Pancreas (tissue), 10 donors: ENCODE data around the gene ZNF740. TPM values are rescaled to one million over a fixed set of nuclear protein-coding genes. Genes with fewer than 3 reads are reported as not detected.

ENCODE experiments used
- ATAC-seq, 4 donors: fragments of 200-7000 bp; cut with Tn5 transposase; one replicate each; pipeline versions ENCODE4 v1.8.0 to v1.9.1; 2020; ENCODE audit warnings: mild to moderate bottlenecking in 4 of 4, moderate library complexity in 4 of 4
- DNase-seq, 6 donors: peaks; one replicate each; pipeline ENCODE4 v3.0.0-alpha.2; 2020
- FAIRE-seq: peaks from 2 replicates; lab custom pipeline; 2012; peaks lifted over from hg19 to GRCh38; lab: Jason Lieb, UNC
- H3K27ac ChIP-seq, 4 donors: fragments of 200-600 bp; sonication (generic); 1 replicate in 3 of 4; 2 replicates in 1 of 4; pipeline versions ENCODE4 v1.5.0 to v1.8.0; 2020
- H3K27me3 ChIP-seq, 4 donors: fragments of 200-600 bp; one replicate each; pipeline ENCODE4 v1.8.0; 2021
- H3K36me3 ChIP-seq, 3 donors: fragments of 200-600 bp; sonication (generic) in 1 of 3; one replicate each; pipeline versions ENCODE4 v1.5.0 to v1.8.0; 2020 to 2021
- H3K4me1 ChIP-seq, 3 donors: fragments of 200-600 bp; one replicate each; pipeline ENCODE4 v1.8.0; 2021
- H3K4me3 ChIP-seq, 4 donors: fragments of 200-600 bp; sonication (generic) in 2 of 4; one replicate each; pipeline versions ENCODE4 v1.5.0 to v1.8.0; 2020 to 2021
- H3K9me3 ChIP-seq, 4 donors: fragments of 200-600 bp; one replicate each; pipeline ENCODE4 v1.8.0; 2021
- CTCF ChIP-seq, 4 donors: fragments of 200-600 bp; sonication (generic) in 3 of 4; IDR thresholded peaks; one replicate each; pipeline versions ENCODE4 v1.5.0 to v1.8.0; 2021; ENCODE audit warnings: antibody characterized with exemption in 4 of 4
- WGBS, 2 donors: extraction: QIAGEN DNeasy Blood & Tissue Kit; methylation state at CpG; one replicate each; pipeline ENCODE4 v1.1.7; 2013; 5-methylcytosine and 5-hydroxymethylcytosine counted together
- intact Hi-C, 3 donors: fragments of 100-400 bp; cut with DNase I; formaldehyde crosslinking; loops; one replicate each; pipeline versions ENCODE4 v1.11.1 to v1.14.2; 2022
- polyA plus RNA-seq, 2 donors: library from polyadenylated mRNA; stranded (reverse); fragments of 200-250 nt; gene quantifications; one replicate each; pipeline ENCODE4 v1.2.3, GENCODE V29; 2013
- total RNA-seq, 6 donors: library from RNA; stranded (reverse); fragmentation: NEBNext Ultra II Directional in 4 of 6; extraction: Animal tissue kit (Norgen Biotek cat#: 25700) in 4 of 6; gene quantifications; one replicate each; pipeline versions ENCODE4 v1.2.1 to v1.2.4, GENCODE V29; 2021 to 2023
- donor health status: healthy with polysubstance abuse.
- donor health status: DM: no; HTN: no; CAD: no; lungs with moderate emphysema.
- donor health status: DM: no; HTN: no; CAD: no.
- donor health status: control.
- donor health status: control.
- donor health status: Bipolar disorder and iron deficiency.
- donor health status: DM: yes; HTN: yes; CAD: no.
- donor health status: DM: no; HTN: no; CAD: no.
- donor health status: DM: no; HTN: no; CAD: no.
- donor health status: DM: yes; HTN: yes; CAD: no.

Gene ZNF740
- total and polyA plus RNA-seq, 8 donors = 5.2 to 33.1 (median 17.8) TPM

GRCh38 chr12:53192531-53193021, 12.1 kb downstream of the ZNF740 start:
- ATAC-seq = no peak
- intact Hi-C loops = loop anchor here in 2 of 3 donors (10.0 kb wide), 2 partner anchors 48 to 128 kb away; no protein-coding TSS in a partner anchor
- WGBS, 2 donors = 87 to 90% methylated on average over 14 of the region's 14 CpGs

GRCh38 chr12:53193040-53193439, 12.5 kb downstream of the ZNF740 start:
- FAIRE-seq = no peak
- intact Hi-C loops = loop anchor here in 2 of 3 donors (10.0 kb wide), 2 partner anchors 48 to 128 kb away; no protein-coding TSS in a partner anchor

More at GRCh38 chr12:53192531-53193021, 12.1 kb downstream of the ZNF740 start:
- no peak for TF ChIP-seq CTCF (IDR thresholded peaks at IDR 0.05)
- DNase-seq = no peak
- H3K9me3 ChIP-seq = no peaks in the 10 kb centered on the region
- no peak overlapping the region for H3K27ac ChIP-seq
- H3K4me3 ChIP-seq = no peak overlapping the region
- FAIRE-seq = no peak
- no peaks in the 10 kb centered on the region for H3K27me3 ChIP-seq
- peaks cover 0 to under 1% (median 0%) of the 10 kb centered on the region in 3 donors for H3K36me3 ChIP-seq
- H3K4me1 ChIP-seq = no peaks in the 10 kb centered on the region

GRCh38 chr12:53193985-53194716, 13.6 kb downstream of the ZNF740 start:
- FAIRE-seq (no peak), ATAC-seq (no peak), DNase-seq (no peak)
- Histone ChIP-seq H3K4me1 (peaks cover 0 to 6% (median 0%) of the 10 kb centered on the region in 3 donors), H3K27ac (no peak overlapping the region), H3K27me3 (no peaks in the 10 kb centered on the region), H3K4me3 (no peak overlapping the region), H3K9me3 (no peaks in the 10 kb centered on the region), H3K36me3 (no peaks in the 10 kb centered on the region)
- no peak for TF ChIP-seq CTCF (IDR thresholded peaks at IDR 0.05)
- intact Hi-C loops = loop anchor here in 2 of 3 donors (10.0 kb wide), 2 partner anchors 49 to 129 kb away; no protein-coding TSS in a partner anchor
- WGBS, 2 donors = 64 to 72% methylated on average over 11 of the region's 11 CpGs

More at GRCh38 chr12:53193040-53193439, 12.5 kb downstream of the ZNF740 start:
- Histone ChIP-seq H3K4me1 (peaks cover 0 to 5% (median 0%) of the 10 kb centered on the region in 3 donors), H3K9me3 (no peaks in the 10 kb centered on the region), H3K27me3 (no peaks in the 10 kb centered on the region), H3K4me3 (no peak overlapping the region), H3K36me3 (no peaks in the 10 kb centered on the region), H3K27ac (no peak overlapping the region)
- DNase-seq = no peak
- TF ChIP-seq CTCF (IDR thresholded peaks at IDR 0.05) = no peak
- WGBS, 2 donors = 75% methylated on average over 9 of the region's 9 CpGs
- ATAC-seq = no peak

GRCh38 chr12:53194973-53195372, 14.5 kb downstream of the ZNF740 start:
- H3K4me3 ChIP-seq = no peak overlapping the region
- peaks cover 0 to 6% (median 0%) of the 10 kb centered on the region in 3 donors for H3K4me1 ChIP-seq
- DNase-seq (no peak), FAIRE-seq (no peak), ATAC-seq (no peak)
- TF ChIP-seq CTCF (IDR thresholded peaks at IDR 0.05) = no peak
- no peaks in the 10 kb centered on the region for H3K27me3 ChIP-seq
- no peak overlapping the region for H3K27ac ChIP-seq
- intact Hi-C loops = loop anchor here in 2 of 3 donors (5.0 to 10.0 kb wide), 3 partner anchors 33 to 130 kb away; no protein-coding TSS in a partner anchor
- H3K36me3 ChIP-seq = no peaks in the 10 kb centered on the region
- 87 to 88% methylated on average over 1 of the region's 1 CpG for WGBS, 2 donors
- no peaks in the 10 kb centered on the region for H3K9me3 ChIP-seq
